Liver (tissue), 3 donors: ENCODE measurements around the gene TTC4.

Experiments
- ATF3 ChIP-seq: IDR thresholded peaks from 2 replicates; pipeline ENCODE4 v1.6.1; 2016; ENCODE audit warnings: antibody characterized with exemption
- GABPA ChIP-seq, 2 donors: IDR thresholded peaks in 1 of 2; conservative IDR thresholded peaks in 1 of 2; 2 replicates each; pipeline ENCODE4 v1.6.1; 2016; ENCODE audit warnings: antibody characterized with exemption in 2 of 2, mild to moderate bottlenecking in 1 of 2, moderate library complexity in 1 of 2
- HNF4A ChIP-seq, 2 donors: conservative IDR thresholded peaks; 2 replicates each; pipeline ENCODE4 v1.6.1; 2016; ENCODE audit warnings: antibody characterized with exemption in 2 of 2, mild to moderate bottlenecking in 2 of 2
- JUND ChIP-seq, 2 donors: IDR thresholded peaks; 2 replicates each; pipeline ENCODE4 v1.6.1; 2016; ENCODE audit warnings: antibody characterized with exemption in 2 of 2
- MAX ChIP-seq: IDR thresholded peaks from 2 replicates; pipeline ENCODE4 v1.6.1; 2016; ENCODE audit warnings: antibody characterized with exemption
- NR2F2 ChIP-seq: IDR thresholded peaks from 2 replicates; pipeline ENCODE4 v1.6.1; 2016; ENCODE audit warnings: antibody characterized with exemption
- RAD21 ChIP-seq, 2 donors: IDR thresholded peaks; 2 replicates each; pipeline ENCODE4 v1.6.1; 2016; ENCODE audit warnings: antibody characterized with exemption in 2 of 2, mild to moderate bottlenecking in 2 of 2
- REST ChIP-seq: IDR thresholded peaks from 2 replicates; pipeline ENCODE4 v1.6.1; 2016; ENCODE audit warnings: antibody characterized with exemption, mild to moderate bottlenecking
- SP1 ChIP-seq: IDR thresholded peaks from 2 replicates; pipeline ENCODE4 v1.6.1; 2018; ENCODE audit warnings: antibody characterized with exemption, mild to moderate bottlenecking
- YY1 ChIP-seq: IDR thresholded peaks from 2 replicates; pipeline ENCODE4 v1.6.1; 2016; ENCODE audit warnings: antibody characterized with exemption, mild to moderate bottlenecking
- TF ChIP-seq, protein P1 (sequence below): fragments of 150-350 bp; IDR thresholded peaks from 2 replicates; pipeline ENCODE4 v1.5.1; 2017; ENCODE audit warnings: improper control_type of control experiment, low read depth, low read length; ENCODE audit not compliant: missing input control
- TF ChIP-seq, protein P2 (sequence below): IDR thresholded peaks from 2 replicates; pipeline ENCODE4 v1.6.1; 2016; ENCODE audit warnings: antibody characterized with exemption
- donor health status: healthy.
- donor health status: healthy.

DNA sequence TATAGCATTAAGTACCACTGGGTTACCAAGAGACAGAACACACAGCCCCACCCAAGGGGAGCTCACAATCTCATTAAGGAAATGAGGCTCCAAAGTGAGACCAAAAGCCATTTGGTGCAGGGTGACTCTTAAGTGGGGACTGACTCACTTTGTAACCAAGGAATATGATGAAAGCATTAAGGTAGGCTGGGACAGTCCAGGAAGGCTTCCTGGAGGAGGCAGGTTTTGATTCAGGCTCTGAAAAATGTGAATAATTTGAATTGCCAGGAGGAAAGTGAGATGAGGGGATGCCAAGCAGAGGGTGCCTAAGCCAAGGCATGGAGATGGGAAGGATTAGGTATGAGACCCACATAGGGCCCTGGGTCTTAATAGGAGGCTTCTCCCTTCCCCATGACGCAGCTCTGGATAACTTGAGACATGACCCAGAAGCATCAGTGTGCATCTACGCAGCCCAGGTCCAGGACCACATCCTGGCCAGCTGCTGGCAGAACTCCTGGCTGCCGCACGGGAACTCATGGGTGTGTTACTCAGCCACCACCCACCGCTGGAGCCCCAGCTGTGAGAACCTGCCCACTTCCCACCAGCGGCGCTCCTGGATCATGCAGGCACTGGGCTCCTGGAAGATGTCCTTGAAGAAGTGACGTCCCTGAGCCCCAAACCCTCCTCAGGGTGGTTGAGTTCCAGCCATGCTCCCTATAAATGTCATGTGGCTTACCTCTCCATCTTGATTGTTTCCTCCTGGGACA is 5.9 kb upstream of the TTC4 start:
- TF ChIP-seq, protein P1, sequence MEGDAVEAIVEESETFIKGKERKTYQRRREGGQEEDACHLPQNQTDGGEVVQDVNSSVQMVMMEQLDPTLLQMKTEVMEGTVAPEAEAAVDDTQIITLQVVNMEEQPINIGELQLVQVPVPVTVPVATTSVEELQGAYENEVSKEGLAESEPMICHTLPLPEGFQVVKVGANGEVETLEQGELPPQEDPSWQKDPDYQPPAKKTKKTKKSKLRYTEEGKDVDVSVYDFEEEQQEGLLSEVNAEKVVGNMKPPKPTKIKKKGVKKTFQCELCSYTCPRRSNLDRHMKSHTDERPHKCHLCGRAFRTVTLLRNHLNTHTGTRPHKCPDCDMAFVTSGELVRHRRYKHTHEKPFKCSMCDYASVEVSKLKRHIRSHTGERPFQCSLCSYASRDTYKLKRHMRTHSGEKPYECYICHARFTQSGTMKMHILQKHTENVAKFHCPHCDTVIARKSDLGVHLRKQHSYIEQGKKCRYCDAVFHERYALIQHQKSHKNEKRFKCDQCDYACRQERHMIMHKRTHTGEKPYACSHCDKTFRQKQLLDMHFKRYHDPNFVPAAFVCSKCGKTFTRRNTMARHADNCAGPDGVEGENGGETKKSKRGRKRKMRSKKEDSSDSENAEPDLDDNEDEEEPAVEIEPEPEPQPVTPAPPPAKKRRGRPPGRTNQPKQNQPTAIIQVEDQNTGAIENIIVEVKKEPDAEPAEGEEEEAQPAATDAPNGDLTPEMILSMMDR = no peak
- TF ChIP-seq SP1 (no peak), REST (no peak), RAD21 (IDR thresholded peaks at IDR 0.05) (no peak), MAX (no peak), HNF4A (conservative IDR thresholded peaks at IDR 0.05) (no peak), ATF3 (no peak), YY1 (no peak), GABPA (IDR thresholded peaks at IDR 0.05 in 1 of 2, conservative IDR thresholded peaks at IDR 0.05 in 1 of 2) (no peak), NR2F2 (no peak), JUND (IDR thresholded peaks at IDR 0.05) (no peak)
- TF ChIP-seq, protein P2, sequence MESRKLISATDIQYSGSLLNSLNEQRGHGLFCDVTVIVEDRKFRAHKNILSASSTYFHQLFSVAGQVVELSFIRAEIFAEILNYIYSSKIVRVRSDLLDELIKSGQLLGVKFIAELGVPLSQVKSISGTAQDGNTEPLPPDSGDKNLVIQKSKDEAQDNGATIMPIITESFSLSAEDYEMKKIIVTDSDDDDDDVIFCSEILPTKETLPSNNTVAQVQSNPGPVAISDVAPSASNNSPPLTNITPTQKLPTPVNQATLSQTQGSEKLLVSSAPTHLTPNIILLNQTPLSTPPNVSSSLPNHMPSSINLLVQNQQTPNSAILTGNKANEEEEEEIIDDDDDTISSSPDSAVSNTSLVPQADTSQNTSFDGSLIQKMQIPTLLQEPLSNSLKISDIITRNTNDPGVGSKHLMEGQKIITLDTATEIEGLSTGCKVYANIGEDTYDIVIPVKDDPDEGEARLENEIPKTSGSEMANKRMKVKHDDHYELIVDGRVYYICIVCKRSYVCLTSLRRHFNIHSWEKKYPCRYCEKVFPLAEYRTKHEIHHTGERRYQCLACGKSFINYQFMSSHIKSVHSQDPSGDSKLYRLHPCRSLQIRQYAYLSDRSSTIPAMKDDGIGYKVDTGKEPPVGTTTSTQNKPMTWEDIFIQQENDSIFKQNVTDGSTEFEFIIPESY = no peak
